Ectodermal cell (in vitro differentiated cells): ENCODE measurements around the gene FBXW11.
"Not testable (repeated sequence)": the region's sequence is repeated elsewhere in the genome, so short reads cannot be mapped to it uniquely, and the experiment has no call there.

ENCODE experiments used
- H3K27ac ChIP-seq: 2 replicates; pipeline ENCODE4 v1.7.0; 2013; ENCODE audit warnings: mild to moderate bottlenecking, low read depth, low read length; ENCODE audit not compliant: insufficient read depth, poor library complexity, severe bottlenecking
- H3K27me3 ChIP-seq: 2 replicates; pipeline ENCODE4 v1.7.0; 2013; ENCODE audit warnings: mild to moderate bottlenecking, low read length; ENCODE audit not compliant: insufficient read depth, control insufficient read depth, poor library complexity, severe bottlenecking
- H3K36me3 ChIP-seq: one replicate; pipeline ENCODE4 v1.7.0; 2013; ENCODE audit warnings: low read length; ENCODE audit not compliant: control insufficient read depth, insufficient read depth
- H3K4me1 ChIP-seq: one replicate; pipeline ENCODE4 v1.7.0; 2013; ENCODE audit warnings: low read length; ENCODE audit not compliant: control insufficient read depth, insufficient read depth
- H3K4me3 ChIP-seq: 2 replicates; pipeline ENCODE4 v1.7.0; 2013; ENCODE audit warnings: low read depth, low read length, control low read depth; ENCODE audit not compliant: insufficient read depth
- H3K9me3 ChIP-seq: 2 replicates; pipeline ENCODE4 v1.7.0; 2013; ENCODE audit warnings: mild to moderate bottlenecking, low read length, moderate library complexity; ENCODE audit not compliant: control insufficient read depth
- WGBS, 2 experiments: methylation state at CpG; one replicate each; pipeline ENCODE4 v1.1.7; 2013; ENCODE audit warnings: missing lambda C conversion rate in 2 of 2; 5-methylcytosine and 5-hydroxymethylcytosine counted together

Gene FBXW11

GRCh38 chr5:171901764-171902163 lies 104.7 kb downstream of the FBXW11 start:
- Histone ChIP-seq H3K27ac (no peak overlapping the region), H3K27me3 (no peaks in the 10 kb centered on the region), H3K9me3 (no peaks in the 10 kb centered on the region), H3K36me3 (no peaks in the 10 kb centered on the region), H3K4me1 (no peaks in the 10 kb centered on the region), H3K4me3 (no peak overlapping the region)
- 93 to 96% methylated on average over 7 of the region's 7 CpGs for WGBS, 2 experiments

DNA sequence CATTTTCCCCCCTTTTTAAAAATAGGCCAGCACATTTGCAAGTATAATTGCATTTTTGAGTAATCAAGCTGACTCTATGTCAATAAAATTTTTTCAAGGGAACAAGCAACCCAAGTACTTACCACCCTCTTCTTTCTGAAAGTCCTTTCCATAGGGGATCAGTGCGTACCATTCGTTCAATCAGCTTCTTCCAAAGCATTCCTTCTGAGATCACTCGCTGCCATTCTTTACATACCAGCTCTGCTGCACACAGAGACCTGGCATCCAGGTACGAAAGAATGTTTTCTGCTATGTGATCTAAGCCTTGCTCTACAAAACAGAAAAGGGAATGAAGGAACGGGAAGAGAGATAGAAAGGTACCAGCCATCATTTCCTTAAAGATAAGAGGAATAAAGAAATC lies 106.6 kb downstream of the FBXW11 start:
- Histone ChIP-seq H3K27ac (no peak overlapping the region), H3K4me1 (no peaks in the 10 kb centered on the region), H3K27me3 (no peaks in the 10 kb centered on the region), H3K4me3 (no peak overlapping the region), H3K36me3 (no peaks in the 10 kb centered on the region), H3K9me3 (no peaks in the 10 kb centered on the region)
- 91 to 95% methylated on average over 5 of the region's 5 CpGs for WGBS, 2 experiments

DNA sequence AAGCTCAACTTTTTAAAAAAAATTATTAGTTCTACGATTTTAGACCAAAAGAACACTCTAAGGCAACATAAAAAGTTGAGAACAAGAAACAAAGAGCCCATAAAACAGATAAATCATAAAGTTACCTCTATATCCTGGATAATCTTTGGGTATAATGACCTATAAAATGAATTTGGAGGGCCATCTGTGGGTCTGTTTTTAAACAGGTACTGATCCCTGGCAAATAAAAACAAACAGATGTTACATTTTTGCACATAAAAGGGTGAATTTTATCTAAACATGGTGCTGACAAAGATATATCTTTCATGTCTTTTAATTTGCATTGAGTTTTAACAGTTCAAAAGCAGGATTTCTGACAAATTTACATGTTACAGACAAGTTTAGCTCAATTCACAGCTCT lies 107.6 kb downstream of the FBXW11 start:
- H3K27ac ChIP-seq: no peak overlapping the region
- WGBS, 2 experiments: 93 to 100% methylated on average over 1 of the region's 1 CpG
- H3K27me3 ChIP-seq: no peaks in the 10 kb centered on the region
- H3K9me3 ChIP-seq: no peaks in the 10 kb centered on the region
- H3K4me1 ChIP-seq: no peaks in the 10 kb centered on the region
- no peak overlapping the region for H3K4me3 ChIP-seq
- no peaks in the 10 kb centered on the region for H3K36me3 ChIP-seq

- no peaks in the 10 kb centered on the region for H3K4me1 ChIP-seq
- no peaks in the 10 kb centered on the region for H3K36me3 ChIP-seq
- WGBS, 2 experiments: 93 to 95% methylated on average over 4 of the region's 4 CpGs
- no peaks in the 10 kb centered on the region for H3K9me3 ChIP-seq
- H3K27me3 ChIP-seq: no peaks in the 10 kb centered on the region
- H3K4me3 ChIP-seq: no peak overlapping the region
- no peak overlapping the region for H3K27ac ChIP-seq
Observed at GRCh38 chr5:171898386-171898785, 108.1 kb downstream of the FBXW11 start.

DNA sequence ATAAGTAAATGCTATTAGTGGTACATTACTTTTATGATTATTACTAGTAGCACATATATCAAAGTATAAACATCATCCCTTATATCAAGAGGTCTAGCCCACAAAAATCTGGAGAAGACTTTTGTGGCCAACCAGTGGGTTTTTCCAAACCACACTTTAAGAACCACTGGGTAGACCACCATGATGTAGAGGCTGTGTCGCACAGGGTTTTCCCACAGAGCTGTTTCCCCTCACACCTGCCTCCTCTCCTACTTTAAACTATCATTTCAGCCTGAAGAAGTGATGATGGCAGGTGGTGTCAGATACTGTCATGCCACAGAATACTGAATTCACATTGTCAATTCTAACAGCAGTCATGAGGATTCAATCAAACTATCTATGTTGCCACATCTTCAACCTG lies 109.2 kb downstream of the FBXW11 start:
- no peaks in the 10 kb centered on the region for H3K27me3 ChIP-seq
- H3K9me3 ChIP-seq: no peaks in the 10 kb centered on the region
- H3K27ac ChIP-seq: no peak overlapping the region
- WGBS, 2 experiments: 88 to 100% methylated on average over 1 of the region's 1 CpG
- no peaks in the 10 kb centered on the region for H3K4me1 ChIP-seq
- H3K36me3 ChIP-seq: no peaks in the 10 kb centered on the region
- H3K4me3 ChIP-seq: no peak overlapping the region

DNA sequence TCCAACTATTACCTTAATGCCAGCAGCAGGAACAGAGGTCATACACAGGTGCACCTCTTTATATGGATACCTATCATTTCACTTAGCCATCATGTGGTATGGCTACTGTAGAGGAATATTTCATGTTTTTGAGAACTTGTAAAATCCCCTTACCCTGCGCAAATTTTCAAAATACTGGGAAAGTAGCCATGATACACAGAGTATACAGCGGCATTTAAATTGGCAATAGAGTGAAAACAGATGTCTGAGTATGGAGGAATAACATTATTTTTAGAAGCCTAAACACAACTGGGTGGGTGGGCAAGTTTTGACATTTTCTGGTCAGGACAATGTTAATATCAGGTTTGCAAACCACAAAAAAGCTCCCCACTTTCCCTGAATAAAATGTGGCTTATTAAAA lies 111.4 kb downstream of the FBXW11 start:
- H3K27me3 ChIP-seq: no peaks in the 10 kb centered on the region
- no peaks in the 10 kb centered on the region for H3K4me1 ChIP-seq
- no peaks in the 10 kb centered on the region for H3K36me3 ChIP-seq
- H3K4me3 ChIP-seq: no peak overlapping the region
- no peaks in the 10 kb centered on the region for H3K9me3 ChIP-seq
- WGBS, 2 experiments: 100% methylated on average over 2 of the region's 2 CpGs
- H3K27ac ChIP-seq: no peak overlapping the region

DNA sequence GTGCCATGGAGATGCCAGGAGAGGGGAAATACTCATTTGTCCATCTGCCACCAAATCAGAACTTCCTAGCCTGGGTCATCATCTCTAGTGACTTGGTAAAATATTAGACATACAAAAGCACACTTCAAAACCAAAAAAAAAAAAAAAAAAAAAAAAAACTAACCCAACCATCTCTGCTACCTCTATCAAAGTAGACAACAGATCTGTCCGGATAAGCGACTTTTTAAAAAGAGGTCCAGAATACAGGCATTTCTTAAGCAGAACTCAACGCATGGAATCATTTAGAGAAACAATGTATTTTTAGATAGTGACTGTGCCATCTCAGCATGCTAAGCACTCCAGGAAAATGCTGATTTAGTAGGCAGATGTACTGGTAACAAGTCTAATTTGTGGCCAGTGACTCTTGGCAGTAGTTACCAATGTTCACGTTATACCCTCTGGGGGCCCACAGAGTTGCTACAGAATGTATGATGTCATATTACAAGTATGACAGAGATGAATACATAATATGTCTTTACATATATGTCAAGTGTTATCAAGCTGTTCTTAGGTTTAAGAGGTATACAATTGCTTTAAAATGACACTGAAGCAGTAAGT lies 113.0 kb downstream of the FBXW11 start:
- Histone ChIP-seq H3K36me3 (no peaks in the 10 kb centered on the region), H3K27ac (no peak overlapping the region), H3K27me3 (no peaks in the 10 kb centered on the region), H3K4me3 (no peak overlapping the region), H3K9me3 (no peaks in the 10 kb centered on the region), H3K4me1 (no peaks in the 10 kb centered on the region)
- 88 to 96% methylated on average over 4 of the region's 4 CpGs for WGBS, 2 experiments

DNA sequence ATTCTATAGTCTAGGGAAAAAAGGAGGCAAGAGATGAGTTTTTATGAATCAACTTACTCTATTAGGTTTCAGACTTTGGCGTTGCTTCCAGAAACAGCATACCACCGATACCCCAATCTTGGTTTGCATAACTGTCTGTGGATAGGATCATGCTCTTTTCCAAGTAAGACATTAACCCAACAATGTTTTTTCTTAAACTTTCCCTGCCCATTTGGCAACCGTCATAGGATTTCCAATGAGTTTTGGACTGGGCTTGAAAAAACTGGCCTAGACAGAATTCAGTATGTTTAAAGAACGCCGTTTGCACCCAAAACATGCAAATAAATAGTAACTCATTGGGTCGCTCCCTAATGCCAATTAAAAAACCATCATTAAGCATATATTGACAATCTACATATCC lies 114.8 kb downstream of the FBXW11 start:
- Histone ChIP-seq H3K4me1 (no peaks in the 10 kb centered on the region), H3K36me3 (no peaks in the 10 kb centered on the region), H3K9me3 (no peaks in the 10 kb centered on the region), H3K27ac (no peak overlapping the region), H3K4me3 (no peak overlapping the region), H3K27me3 (no peaks in the 10 kb centered on the region)
- 75 to 81% methylated on average over 6 of the region's 6 CpGs for WGBS, 2 experiments

DNA sequence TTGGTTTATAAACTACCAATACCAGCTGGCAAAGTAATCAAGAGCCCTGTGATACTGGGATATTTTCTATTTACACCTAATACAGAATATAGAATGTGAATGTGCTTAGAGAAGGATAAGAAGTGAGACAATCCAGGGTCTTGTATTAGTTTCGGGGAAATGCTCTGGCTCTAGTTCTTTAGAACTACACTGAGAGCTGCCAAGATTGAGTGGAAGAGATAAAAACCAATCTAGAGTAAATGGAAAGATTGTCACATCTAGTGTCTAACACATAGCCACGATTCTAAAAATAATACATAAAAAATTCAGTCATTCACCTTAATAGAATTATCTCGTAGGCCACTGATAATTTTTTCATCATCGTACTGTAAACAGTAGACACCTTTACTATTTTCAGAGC lies 115.3 kb downstream of the FBXW11 start:
- 90 to 97% methylated on average over 4 of the region's 4 CpGs for WGBS, 2 experiments
- H3K4me3 ChIP-seq: no peak overlapping the region
- no peaks in the 10 kb centered on the region for H3K36me3 ChIP-seq
- H3K4me1 ChIP-seq: no peaks in the 10 kb centered on the region
- no peak overlapping the region for H3K27ac ChIP-seq
- no peaks in the 10 kb centered on the region for H3K9me3 ChIP-seq
- H3K27me3 ChIP-seq: no peaks in the 10 kb centered on the region

- Histone ChIP-seq H3K9me3 (no peaks in the 10 kb centered on the region), H3K27ac (no peak overlapping the region), H3K4me1 (no peaks in the 10 kb centered on the region), H3K36me3 (no peaks in the 10 kb centered on the region), H3K4me3 (no peak overlapping the region), H3K27me3 (no peaks in the 10 kb centered on the region)
- 94 to 95% methylated on average over 3 of the region's 3 CpGs for WGBS, 2 experiments
Observed at GRCh38 chr5:171888051-171888481, 118.4 kb downstream of the FBXW11 start.

DNA sequence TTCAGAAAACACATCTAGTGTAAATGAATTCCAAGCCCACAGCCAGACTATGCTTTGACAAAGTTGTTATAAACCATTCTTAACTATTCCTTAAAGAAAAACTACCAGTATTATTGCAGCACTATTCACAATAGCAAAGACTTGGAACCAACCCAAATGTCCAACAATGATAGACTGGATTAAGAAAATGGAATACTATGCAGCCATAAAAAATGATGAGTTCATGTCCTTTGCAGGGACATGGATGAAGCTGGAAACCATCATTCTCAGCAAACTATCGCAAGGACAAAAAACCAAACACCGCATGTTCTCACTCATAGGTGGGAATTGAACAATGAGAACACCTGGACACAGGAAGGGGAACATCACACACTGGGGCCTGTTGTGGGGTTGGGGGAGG lies 120.4 kb downstream of the FBXW11 start:
- H3K4me3 ChIP-seq, H3K4me1 ChIP-seq, H3K9me3 ChIP-seq, H3K36me3 ChIP-seq, H3K27ac ChIP-seq, H3K27me3 ChIP-seq: not testable (repeated sequence)
- no CpG with 5 or more reads among the region's 2 CpGs for WGBS, 2 experiments
